AG04449 (cell line): Measurements from ENCODE around the gene C11orf52.

Experiments used
- CTCF ChIA-PET: fragments of 350-600 bp; formaldehyde crosslinking; extraction: SDS; loops from one replicate; lab custom pipeline; 2021; ENCODE audit warnings: antibody characterized with exemption; lab: Yijun Ruan, JAX
- POLR2A ChIA-PET: fragments of 400-600, 350-600 bp; formaldehyde crosslinking; extraction: SDS; loops from one replicate; lab custom pipeline; 2020; ENCODE audit warnings: antibody characterized with exemption, inconsistent platforms; lab: Yijun Ruan, JAX
- DNase-seq: peaks from one replicate; pipeline ENCODE4 v3.0.0-alpha.2; 2010; ENCODE audit warnings: low read depth, low spot score
- H3K4me3 ChIP-seq: 2 replicates; pipeline ENCODE4 v1.5.1; 2011; ENCODE audit warnings: low read depth, mild to moderate bottlenecking, control low read depth, low read length
- TF ChIP-seq, protein P1 (sequence below): IDR thresholded peaks from one replicate; pipeline ENCODE4 v1.5.1; 2011; ENCODE audit warnings: mild to moderate bottlenecking, moderate library complexity, low read length, control low read depth, inconsistent platforms; ENCODE audit not compliant: insufficient read depth; ENCODE audit errors: missing control alignments

Gene C11orf52

DNA sequence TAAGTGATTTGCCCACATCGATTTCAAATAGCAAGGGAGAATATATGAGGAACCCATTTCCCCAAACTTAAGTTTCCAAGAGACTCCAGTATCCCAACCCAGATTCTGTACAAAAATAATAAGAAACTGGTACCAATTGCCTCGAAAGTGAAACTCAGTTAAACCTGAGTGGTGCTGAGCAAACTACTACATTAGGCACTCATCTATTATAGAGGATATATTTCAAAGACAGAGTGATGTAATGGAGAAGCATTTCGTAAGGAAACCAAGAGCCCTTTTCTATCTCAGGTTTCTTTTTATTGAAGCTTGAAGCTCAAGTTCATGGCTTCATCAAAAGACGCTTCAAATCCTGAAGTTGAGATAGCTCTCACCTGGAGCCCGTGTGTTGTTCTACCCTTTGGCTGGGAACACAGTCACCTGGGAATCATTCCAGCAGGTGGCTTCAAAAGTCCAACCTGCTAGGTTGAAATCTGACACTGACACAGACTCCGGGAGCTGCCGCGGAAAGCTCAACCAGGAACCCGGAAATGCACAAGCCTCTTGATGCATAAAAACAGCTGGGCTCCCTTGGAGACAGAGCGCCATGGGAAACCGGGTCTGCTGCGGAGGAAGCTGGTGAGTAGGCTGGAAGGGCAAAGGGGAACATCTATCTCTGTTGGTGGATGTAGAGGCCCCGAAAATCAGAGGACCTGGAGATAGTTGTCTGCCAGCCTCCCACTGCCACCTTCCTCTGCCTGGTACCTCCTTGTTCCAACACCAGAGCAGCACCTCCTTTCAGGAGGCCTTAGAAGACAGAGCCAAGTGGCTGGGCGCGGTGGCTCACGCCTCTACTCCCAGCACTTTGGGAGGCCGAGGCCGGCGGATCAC is at the start of gene C11orf52:
C11orf52 (plus strand) TSS at position 524 of the 867 bp plus-strand sequence; CDS start at position 584, 60 bp downstream.
- ChIA-PET CTCF (interaction anchor here (1.4 to 2.0 kb wide), 3 partner anchors 8 to 13 kb away, joined by 3 to 7 read pairs (median 5); no protein-coding TSS in a partner anchor), POLR2A (interaction anchor here (1.2 kb wide), 1 partner anchor 8 kb away, joined by 3 read pairs; no protein-coding TSS in a partner anchor)
- TF ChIP-seq, protein P1, sequence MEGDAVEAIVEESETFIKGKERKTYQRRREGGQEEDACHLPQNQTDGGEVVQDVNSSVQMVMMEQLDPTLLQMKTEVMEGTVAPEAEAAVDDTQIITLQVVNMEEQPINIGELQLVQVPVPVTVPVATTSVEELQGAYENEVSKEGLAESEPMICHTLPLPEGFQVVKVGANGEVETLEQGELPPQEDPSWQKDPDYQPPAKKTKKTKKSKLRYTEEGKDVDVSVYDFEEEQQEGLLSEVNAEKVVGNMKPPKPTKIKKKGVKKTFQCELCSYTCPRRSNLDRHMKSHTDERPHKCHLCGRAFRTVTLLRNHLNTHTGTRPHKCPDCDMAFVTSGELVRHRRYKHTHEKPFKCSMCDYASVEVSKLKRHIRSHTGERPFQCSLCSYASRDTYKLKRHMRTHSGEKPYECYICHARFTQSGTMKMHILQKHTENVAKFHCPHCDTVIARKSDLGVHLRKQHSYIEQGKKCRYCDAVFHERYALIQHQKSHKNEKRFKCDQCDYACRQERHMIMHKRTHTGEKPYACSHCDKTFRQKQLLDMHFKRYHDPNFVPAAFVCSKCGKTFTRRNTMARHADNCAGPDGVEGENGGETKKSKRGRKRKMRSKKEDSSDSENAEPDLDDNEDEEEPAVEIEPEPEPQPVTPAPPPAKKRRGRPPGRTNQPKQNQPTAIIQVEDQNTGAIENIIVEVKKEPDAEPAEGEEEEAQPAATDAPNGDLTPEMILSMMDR, result no peak
- no peak for DNase-seq
- H3K4me3 ChIP-seq, result peak within 1 kb of the TSS; percentile 16; the same call in 1 of the 2 replicates

GRCh38 chr11:111870113-111870512 is 48.6 kb upstream of the C11orf52 start:
- POLR2A ChIA-PET, result interaction anchor here (0.6 to 1.0 kb wide), 3 partner anchors 23 to 57 kb away, joined by 3 to 4 read pairs (median 3); partner anchors contain the start of gene CRYAB
- TF ChIP-seq, protein P1, result no peak

DNA sequence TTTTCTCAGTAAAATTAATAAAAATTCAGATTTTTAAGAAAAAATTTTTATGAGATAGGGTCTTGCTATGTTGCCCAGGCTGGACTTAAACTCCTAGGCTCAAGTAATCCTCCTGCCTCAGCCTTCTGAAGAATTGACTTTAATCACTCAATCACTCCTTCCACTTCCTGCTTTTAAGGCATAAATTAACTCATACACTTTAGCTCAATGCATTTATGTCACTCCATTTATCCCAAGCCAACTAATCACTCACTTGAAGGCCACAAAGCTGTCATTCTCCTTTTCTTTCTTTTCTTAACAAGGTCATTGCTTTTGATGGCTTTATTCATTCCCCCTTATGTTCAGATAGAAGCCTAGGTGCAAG is 48.2 kb upstream of the C11orf52 start:
- TF ChIP-seq, protein P1, result no peak
- CTCF ChIA-PET, result interaction anchor here (0.8 to 4.0 kb wide), 19 partner anchors 9 to 410 kb away, joined by 3 to 26 read pairs (median 3); partner anchors contain the start of gene CFAP68
- DNase-seq, result no peak
- peak overlapping the region; percentile 90 for H3K4me3 ChIP-seq
- POLR2A ChIA-PET, result interaction anchor here (0.6 to 1.0 kb wide), 3 partner anchors 23 to 56 kb away, joined by 3 to 4 read pairs (median 3); partner anchors contain the start of gene CRYAB

More at GRCh38 chr11:111870113-111870512, 48.6 kb upstream of the C11orf52 start:
- peak overlapping the region; percentile 90; the same call in 1 of the 2 replicates for H3K4me3 ChIP-seq
- CTCF ChIA-PET, result interaction anchor here (0.8 to 4.0 kb wide), 17 partner anchors 8 to 410 kb away, joined by 3 to 26 read pairs (median 4); partner anchors contain the start of gene CFAP68
- no peak for DNase-seq

- ChIA-PET CTCF (interaction anchor here (0.7 to 4.0 kb wide), 24 partner anchors 9 to 409 kb away, joined by 3 to 26 read pairs (median 4); partner anchors contain the start of genes CFAP68 and PIH1D2), POLR2A (interaction anchor here (0.6 to 1.0 kb wide), 7 partner anchors 20 to 215 kb away, joined by 3 to 4 read pairs (median 3); partner anchors contain the start of genes CRYAB, SDHD and TIMM8B)
- DNase-seq, result peak; percentile 24
- TF ChIP-seq, protein P1, result peak; percentile 43
- peak within 1 kb of the TSS; percentile 90 for H3K4me3 ChIP-seq
Measured at GRCh38 chr11:111870886-111871692, 47.6 kb upstream of the C11orf52 start, which contains the start of gene ALG9. TSS of gene ALG9 (minus strand) at chr11:111871581. CDS start at chr11:111871482, 99 bp downstream.

GRCh38 chr11:111871693-111872161 is 47.0 kb upstream of the C11orf52 start:
- H3K4me3 ChIP-seq, result peak overlapping the region; percentile 90
- ChIA-PET CTCF (interaction anchor here (0.6 to 4.0 kb wide), 17 partner anchors 9 to 268 kb away, joined by 3 to 26 read pairs (median 7); partner anchors contain the start of genes CFAP68 and PIH1D2), POLR2A (interaction anchor here (0.6 to 1.0 kb wide), 5 partner anchors 21 to 215 kb away, joined by 3 to 4 read pairs (median 3); partner anchors contain the start of genes SDHD and TIMM8B)
- DNase-seq, result no peak
- TF ChIP-seq, protein P1, result no peak
